ENCODE measurements around the gene EGFR. TPM values are rescaled to one million over a fixed set of nuclear protein-coding genes. Genes with fewer than 3 reads are reported as not detected.

Gene EGFR
- total and polyA plus RNA-seq, 11 donors, result 2.3 to 29.6 (median 7.0) TPM

DNA sequence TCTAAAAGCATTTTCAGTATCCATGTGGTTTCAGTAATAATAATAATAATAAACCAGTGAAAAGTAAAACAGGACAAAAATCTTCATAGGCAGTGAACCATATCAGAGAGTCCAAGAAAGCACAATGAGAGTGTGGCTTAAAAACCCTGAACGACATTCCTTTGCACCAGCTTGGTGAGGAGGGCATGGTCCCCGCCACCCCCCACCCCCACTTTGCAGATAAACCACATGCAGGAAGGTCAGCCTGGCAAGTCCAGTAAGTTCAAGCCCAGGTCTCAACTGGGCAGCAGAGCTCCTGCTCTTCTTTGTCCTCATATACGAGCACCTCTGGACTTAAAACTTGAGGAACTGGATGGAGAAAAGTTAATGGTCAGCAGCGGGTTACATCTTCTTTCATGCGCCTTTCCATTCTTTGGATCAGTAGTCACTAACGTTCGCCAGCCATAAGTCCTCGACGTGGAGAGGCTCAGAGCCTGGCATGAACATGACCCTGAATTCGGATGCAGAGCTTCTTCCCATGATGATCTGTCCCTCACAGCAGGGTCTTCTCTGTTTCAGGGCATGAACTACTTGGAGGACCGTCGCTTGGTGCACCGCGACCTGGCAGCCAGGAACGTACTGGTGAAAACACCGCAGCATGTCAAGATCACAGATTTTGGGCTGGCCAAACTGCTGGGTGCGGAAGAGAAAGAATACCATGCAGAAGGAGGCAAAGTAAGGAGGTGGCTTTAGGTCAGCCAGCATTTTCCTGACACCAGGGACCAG is 172.5 kb downstream of the EGFR start:
- no peak for DNase-seq

DNA sequence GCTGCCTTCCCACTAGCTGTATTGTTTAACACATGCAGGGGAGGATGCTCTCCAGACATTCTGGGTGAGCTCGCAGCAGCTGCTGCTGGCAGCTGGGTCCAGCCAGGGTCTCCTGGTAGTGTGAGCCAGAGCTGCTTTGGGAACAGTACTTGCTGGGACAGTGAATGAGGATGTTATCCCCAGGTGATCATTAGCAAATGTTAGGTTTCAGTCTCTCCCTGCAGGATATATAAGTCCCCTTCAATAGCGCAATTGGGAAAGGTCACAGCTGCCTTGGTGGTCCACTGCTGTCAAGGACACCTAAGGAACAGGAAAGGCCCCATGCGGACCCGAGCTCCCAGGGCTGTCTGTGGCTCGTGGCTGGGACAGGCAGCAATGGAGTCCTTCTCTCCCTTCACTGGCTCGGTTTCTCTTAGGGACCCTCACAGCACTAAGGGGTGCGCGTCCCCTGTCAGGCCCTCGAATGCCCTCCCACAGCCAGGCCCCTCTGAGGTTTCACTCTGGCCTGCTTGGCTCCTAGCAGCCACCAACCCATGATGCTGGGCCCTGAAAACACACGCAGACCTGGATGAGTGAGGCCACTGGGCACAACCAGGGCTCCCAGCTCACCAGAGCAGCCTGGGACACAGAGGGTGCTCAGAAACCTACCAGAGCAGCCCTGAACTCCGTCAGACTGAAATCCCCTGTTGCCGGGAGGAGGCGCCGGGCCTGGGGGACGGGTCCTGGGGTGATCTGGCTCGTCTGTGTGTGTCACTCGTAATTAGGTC is 173.3 kb downstream of the EGFR start:
- Histone ChIP-seq H3K36me3 (peaks cover 0 to 12% (median 0%) of the 10 kb centered on the region in 9 donors), H3K4me1 (peaks cover 0 to 55% (median 24%) of the 10 kb centered on the region in 12 donors), H3K27ac (peak overlapping the region in 7 of 12 donors; percentile 0 to 50 (median 29)), H3K9me3 (no peaks in the 10 kb centered on the region), H3K27me3 (no peaks in the 10 kb centered on the region), H3K4me3 (no peak overlapping the region)
- no peak for DNase-seq
- ATAC-seq, result peak in 3 of 4 donors; percentile 1 to 39 (median 13)
- intact Hi-C loops (cut with DNase I), result loop anchor here in 3 of 10 donors (1.0 to 5.0 kb wide), 3 partner anchors 60 to 172 kb away; no protein-coding TSS in a partner anchor
- TF ChIP-seq POLR2A (IDR thresholded peaks at IDR 0.05), result no peak
- TF ChIP-seq, protein P1, sequence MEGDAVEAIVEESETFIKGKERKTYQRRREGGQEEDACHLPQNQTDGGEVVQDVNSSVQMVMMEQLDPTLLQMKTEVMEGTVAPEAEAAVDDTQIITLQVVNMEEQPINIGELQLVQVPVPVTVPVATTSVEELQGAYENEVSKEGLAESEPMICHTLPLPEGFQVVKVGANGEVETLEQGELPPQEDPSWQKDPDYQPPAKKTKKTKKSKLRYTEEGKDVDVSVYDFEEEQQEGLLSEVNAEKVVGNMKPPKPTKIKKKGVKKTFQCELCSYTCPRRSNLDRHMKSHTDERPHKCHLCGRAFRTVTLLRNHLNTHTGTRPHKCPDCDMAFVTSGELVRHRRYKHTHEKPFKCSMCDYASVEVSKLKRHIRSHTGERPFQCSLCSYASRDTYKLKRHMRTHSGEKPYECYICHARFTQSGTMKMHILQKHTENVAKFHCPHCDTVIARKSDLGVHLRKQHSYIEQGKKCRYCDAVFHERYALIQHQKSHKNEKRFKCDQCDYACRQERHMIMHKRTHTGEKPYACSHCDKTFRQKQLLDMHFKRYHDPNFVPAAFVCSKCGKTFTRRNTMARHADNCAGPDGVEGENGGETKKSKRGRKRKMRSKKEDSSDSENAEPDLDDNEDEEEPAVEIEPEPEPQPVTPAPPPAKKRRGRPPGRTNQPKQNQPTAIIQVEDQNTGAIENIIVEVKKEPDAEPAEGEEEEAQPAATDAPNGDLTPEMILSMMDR (IDR thresholded peaks at IDR 0.05), result no peak
- 84 to 90% (median 88%) methylated on average over 10 to 17 of the region's 17 CpGs for WGBS, 4 donors

More for the DNA sequence above, 172.5 kb downstream of the EGFR start:
- peaks cover 0 to 60% (median 24%) of the 10 kb centered on the region in 12 donors for H3K4me1 ChIP-seq
- H3K9me3 ChIP-seq, result no peaks in the 10 kb centered on the region
- no peak for ATAC-seq
- H3K36me3 ChIP-seq, result peaks cover 0 to 12% (median 0%) of the 10 kb centered on the region in 9 donors
- peak overlapping the region in 3 of 12 donors; percentile 0 to 50 (median 46) for H3K27ac ChIP-seq
- TF ChIP-seq POLR2A (IDR thresholded peaks at IDR 0.05), result no peak
- TF ChIP-seq, protein P1 (IDR thresholded peaks at IDR 0.05), result no peak
- intact Hi-C loops (cut with DNase I), result loop anchor here in 3 of 10 donors (1.0 to 5.0 kb wide), 3 partner anchors 59 to 171 kb away; no protein-coding TSS in a partner anchor
- WGBS, 4 donors, result 93 to 95% (median 94%) methylated on average over 17 of the region's 17 CpGs
- H3K27me3 ChIP-seq, result no peaks in the 10 kb centered on the region
- H3K4me3 ChIP-seq, result no peak overlapping the region

DNA sequence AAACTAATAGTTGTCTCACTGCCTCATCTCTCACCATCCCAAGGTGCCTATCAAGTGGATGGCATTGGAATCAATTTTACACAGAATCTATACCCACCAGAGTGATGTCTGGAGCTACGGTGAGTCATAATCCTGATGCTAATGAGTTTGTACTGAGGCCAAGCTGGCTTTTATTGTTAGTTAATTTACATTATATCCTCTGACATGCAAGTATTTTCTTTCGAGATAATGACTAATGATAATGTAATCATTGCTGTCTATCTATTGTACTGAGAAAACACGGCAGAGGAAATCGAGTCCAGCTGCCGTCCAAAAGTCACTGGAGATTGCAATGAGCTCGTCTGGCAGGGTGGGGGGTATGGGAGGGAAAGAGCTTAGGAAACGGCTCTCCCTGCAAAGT is 173.9 kb downstream of the EGFR start:
- intact Hi-C loops (cut with DNase I), result loop anchor here in 2 of 10 donors (5.0 kb wide), 2 partner anchors 60 kb away; no protein-coding TSS in a partner anchor
- WGBS, 4 donors, result 44 to 55% (median 52%) methylated on average over 7 of the region's 7 CpGs
- H3K27me3 ChIP-seq, result no peaks in the 10 kb centered on the region
- H3K36me3 ChIP-seq, result peaks cover 0 to 12% (median 0%) of the 10 kb centered on the region in 9 donors
- no peaks in the 10 kb centered on the region for H3K9me3 ChIP-seq
- ATAC-seq, result peak in 2 of 4 donors; percentile 20 to 23
- peaks cover 0 to 49% (median 19%) of the 10 kb centered on the region in 12 donors for H3K4me1 ChIP-seq
- no peak overlapping the region for H3K4me3 ChIP-seq
- peak overlapping the region in 9 of 12 donors; percentile 0 to 50 (median 29) for H3K27ac ChIP-seq
- TF ChIP-seq, protein P1 (IDR thresholded peaks at IDR 0.05), result no peak
- TF ChIP-seq POLR2A (IDR thresholded peaks at IDR 0.05), result no peak
- no peak for DNase-seq

Measured in heart left ventricle (tissue), 16 donors.